Muscle of leg (tissue), 11 donors: Measurements from ENCODE around the gene ARHGAP5. TPM values are rescaled to one million over a fixed set of nuclear protein-coding genes. Genes with fewer than 3 reads are reported as not detected.

Experiments
- DNase-seq: peaks from one replicate; pipeline ENCODE4 v3.0.0; 2013
- H3K27ac ChIP-seq: one replicate; pipeline ENCODE4 v1.5.1; 2013; ENCODE audit warnings: mild to moderate bottlenecking, low read length, control low read depth
- H3K27me3 ChIP-seq: one replicate; pipeline ENCODE4 v1.6.1; 2013; ENCODE audit warnings: low read length; ENCODE audit not compliant: control insufficient read depth, insufficient read depth
- H3K36me3 ChIP-seq: one replicate; pipeline ENCODE4 v1.6.1; 2013; ENCODE audit warnings: low read length; ENCODE audit not compliant: control insufficient read depth, insufficient read depth
- H3K4me1 ChIP-seq: one replicate; pipeline ENCODE4 v1.6.1; 2013; ENCODE audit warnings: low read length; ENCODE audit not compliant: control insufficient read depth, insufficient read depth
- H3K4me3 ChIP-seq: one replicate; pipeline ENCODE4 v1.5.1; 2013; ENCODE audit warnings: low read length, control low read depth
- H3K9me3 ChIP-seq: replicated peaks from 2 replicates; pipeline ENCODE4 v1.6.1; 2013; ENCODE audit warnings: low read depth, low read length; ENCODE audit not compliant: control insufficient read depth
- WGBS: methylation state at CpG from one replicate; pipeline ENCODE4 v1.1.5; 2013; ENCODE audit warnings: missing lambda C conversion rate; ENCODE audit not compliant: insufficient coverage; 5-methylcytosine and 5-hydroxymethylcytosine counted together
- polyA plus RNA-seq, 8 donors: library from polyadenylated mRNA; unstranded; fragments of 120-200 nt; gene quantifications; one replicate each; pipeline versions ENCODE4 v1.2.1 to v1.2.3, GENCODE V29; 2013; ENCODE audit warnings: inconsistent platforms in 1 of 8, low replicate concordance in 1 of 8; ENCODE audit not compliant: insufficient read length in 8 of 8, insufficient read depth in 1 of 8
- total RNA-seq: library from RNA; stranded (reverse); fragments of 120-200 nt; gene quantifications from one replicate; pipeline ENCODE4 v1.2.4, GENCODE V29; 2013

The ARHGAP5 gene
- total and polyA plus RNA-seq, 9 donors: 23.9 to 131 (median 43.1) TPM

DNA sequence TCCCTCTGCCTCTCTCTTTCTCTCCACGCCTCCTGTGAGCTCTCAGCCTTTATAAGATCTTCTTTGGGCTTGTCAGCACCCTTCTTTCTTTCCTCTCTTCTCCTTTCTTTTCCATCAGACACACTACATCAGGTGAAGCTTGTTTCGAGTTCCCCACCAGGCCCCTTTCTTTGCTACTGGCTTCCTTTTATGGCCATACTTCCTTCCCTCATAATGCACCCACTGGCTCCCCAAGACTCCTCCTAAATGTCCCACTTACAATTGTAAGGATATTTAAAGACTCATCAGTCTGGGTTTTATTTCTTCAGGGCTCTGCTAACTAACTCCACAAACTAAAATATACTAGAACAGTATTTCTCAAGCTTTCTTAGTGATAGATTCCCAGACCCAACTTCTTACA, 129.4 kb downstream of the ARHGAP5 start:
- no peak overlapping the region for H3K27ac ChIP-seq
- no peak overlapping the region for H3K4me3 ChIP-seq
- no peaks in the 10 kb centered on the region for H3K9me3 ChIP-seq
- DNase-seq: no peak
- no peaks in the 10 kb centered on the region for H3K27me3 ChIP-seq
- 51% methylated on average over 2 of the region's 2 CpGs for WGBS
- H3K36me3 ChIP-seq: no peaks in the 10 kb centered on the region
- H3K4me1 ChIP-seq: peaks cover 7% of the 10 kb centered on the region

DNA sequence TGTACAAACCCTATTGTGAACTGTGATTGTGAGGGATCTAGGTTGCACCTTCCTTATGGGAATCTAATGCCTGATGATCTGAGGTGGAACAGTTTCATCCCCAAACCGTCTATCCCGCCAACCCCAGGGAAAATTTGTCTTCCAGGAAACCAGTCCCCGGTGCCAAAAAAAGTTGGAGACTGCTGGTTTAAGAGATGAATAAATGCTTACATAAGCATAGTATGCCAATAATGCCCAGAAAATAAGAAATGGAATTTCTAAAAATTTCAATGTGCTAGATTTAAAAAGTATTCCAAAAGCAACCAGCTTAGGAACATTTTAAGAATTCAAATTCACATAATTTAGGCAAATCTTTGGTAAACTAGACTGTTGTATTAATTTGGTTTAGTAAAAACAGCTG, 131.4 kb downstream of the ARHGAP5 start:
- H3K4me3 ChIP-seq: no peak overlapping the region
- H3K4me1 ChIP-seq: peaks cover 3% of the 10 kb centered on the region
- H3K9me3 ChIP-seq: no peaks in the 10 kb centered on the region
- no peaks in the 10 kb centered on the region for H3K27me3 ChIP-seq
- H3K27ac ChIP-seq: no peak overlapping the region
- WGBS: no CpG with 5 or more reads among the region's 3 CpGs
- H3K36me3 ChIP-seq: no peaks in the 10 kb centered on the region
- DNase-seq: no peak

Other genes starting within 250 kb of the ARHGAP5 start
- not detected for gene RNU6-7, start 124.7 kb downstream of the ARHGAP5 start, total RNA-seq
- gene RNU6-7, start 124.7 kb downstream of the ARHGAP5 start, polyA plus RNA-seq: not detected
- gene RNU6-8, start 126.0 kb downstream of the ARHGAP5 start, total RNA-seq: not detected
- not detected for gene RNU6-8, start 126.0 kb downstream of the ARHGAP5 start, polyA plus RNA-seq